ENCODE data around the gene TOPAZ1.

- TF ChIP-seq CTCF (IDR thresholded peaks at IDR 0.05): no peak
- TF ChIP-seq POLR2A (IDR thresholded peaks at IDR 0.05): no peak
Observed at GRCh38 chr3:44210967-44211366, 30.7 kb upstream of the TOPAZ1 start.
